ENCODE measurements around the gene ZNF408. TPM values are rescaled to one million over a fixed set of nuclear protein-coding genes. Genes with fewer than 3 reads are reported as not detected.

Gene ZNF408
- total RNA-seq, result 19.0 and 19.3 TPM in 2 replicates

DNA sequence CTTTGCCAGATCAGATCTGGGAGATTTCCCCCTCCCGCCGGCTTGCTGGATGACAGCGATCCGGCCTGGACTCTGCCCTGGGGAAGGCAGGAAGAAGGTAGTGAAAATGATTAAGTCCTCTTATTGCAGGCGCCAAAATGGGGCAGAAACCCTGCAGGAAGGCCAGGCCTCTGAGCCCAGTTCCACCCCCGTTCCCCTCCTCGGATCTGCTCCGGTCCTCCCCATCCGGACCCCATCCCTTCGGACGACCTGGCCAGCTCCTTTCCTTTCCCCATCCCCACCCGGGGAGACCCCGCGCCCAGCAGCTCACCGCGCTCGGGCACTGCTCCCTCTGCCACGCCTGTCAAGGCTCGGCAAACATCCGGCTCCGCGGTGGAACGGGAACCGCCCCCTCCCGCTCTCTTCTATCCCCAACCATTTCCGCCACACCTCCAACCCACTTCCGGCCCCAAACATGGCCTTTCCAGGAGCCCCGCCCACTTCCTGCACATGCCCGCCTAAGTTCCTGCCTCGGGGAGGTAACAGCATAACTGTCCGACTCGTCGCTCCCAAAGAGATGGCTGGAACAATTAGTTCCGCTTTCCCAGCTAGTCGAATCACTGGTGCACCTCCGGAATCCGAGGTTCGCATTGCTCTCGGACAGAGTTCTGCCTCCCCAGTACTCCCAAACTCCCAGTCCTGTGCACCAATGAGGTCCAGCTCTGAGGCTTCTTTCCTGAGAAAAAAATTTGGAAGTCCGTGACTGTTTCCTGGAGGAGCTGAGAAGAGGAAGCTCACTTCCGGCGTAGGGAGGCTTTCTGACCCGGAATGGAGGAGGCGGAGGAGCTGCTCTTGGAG, at the start of gene ZNF408, which contains the start of gene ARHGAP1:
ZNF408 (plus strand) TSS at position 791 of the 837 bp plus-strand sequence; CDS start at position 808, 17 bp downstream.
ARHGAP1 (minus strand) TSS at position 379 of the 837 bp plus-strand sequence. CDS start 4,512 bp downstream, outside the sequence.

DNA sequence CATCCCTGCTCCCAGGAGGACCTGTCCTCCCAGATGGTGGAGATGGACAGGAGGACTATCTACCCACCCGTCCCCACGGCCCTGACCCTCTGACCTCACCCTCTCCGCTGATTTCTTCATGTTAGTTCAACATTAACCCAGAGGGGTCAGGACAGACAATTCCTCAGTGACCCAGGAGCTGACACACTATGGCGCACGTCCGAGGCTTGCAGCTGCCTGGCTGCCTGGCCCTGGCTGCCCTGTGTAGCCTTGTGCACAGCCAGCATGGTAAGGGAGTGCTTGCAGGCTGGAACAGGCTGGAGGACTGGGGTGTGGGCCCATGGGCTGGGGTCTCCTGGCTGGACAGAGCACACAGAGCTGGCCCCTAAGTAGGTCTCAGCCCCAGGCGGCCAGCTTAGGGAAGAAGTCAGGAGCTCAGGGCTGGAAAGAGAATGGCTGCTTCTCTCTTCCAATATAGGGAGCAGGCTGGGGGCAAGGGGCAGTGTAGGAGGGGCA, 18.3 kb downstream of the ZNF408 start, which contains the start of gene F2:
F2 (plus strand) TSS at position 166 of the 495 bp plus-strand sequence; CDS start at position 189, 23 bp downstream.

Small RNA genes within 50 kb of the gene (small RNA-seq; reads per million reads assigned to genes)
- gene MIR5582 (ENCODE audit: low replicate concordance), result 2.1 reads per million, percentile 69 among the genes with 10 or more reads in this experiment

Other genes starting within 250 kb of the ZNF408 start
- gene AMBRA1, start 107.0 kb upstream of the ZNF408 start, total RNA-seq, result 33.0 and 38.7 TPM in 2 replicates
- 5.0 and 6.6 TPM in 2 replicates for gene HARBI1, start 83.8 kb upstream of the ZNF408 start, total RNA-seq
- gene ATG13, start 83.5 kb upstream of the ZNF408 start, total RNA-seq, result 70.2 and 154 TPM in 2 replicates
- gene ARHGAP1, start 412 bp upstream of the ZNF408 start, total RNA-seq, result 75.5 and 76.5 TPM in 2 replicates
- not detected in 2 replicates for gene F2, start 18.2 kb downstream of the ZNF408 start, total RNA-seq
- gene CKAP5, start 145.2 kb downstream of the ZNF408 start, total RNA-seq, result 46.0 and 106 TPM in 2 replicates
- 8.2 and 14.0 TPM in 2 replicates for gene LRP4, start 217.5 kb downstream of the ZNF408 start, total RNA-seq
- gene CSTPP1, start 235.7 kb downstream of the ZNF408 start, total RNA-seq, result 23.4 and 27.5 TPM in 2 replicates

Data from placental pericyte (primary cell).